HG02588 (cell line): ENCODE results near the gene HOXB1.

Experiments used
- ATAC-seq: cut with Tn5 transposase; IDR thresholded peaks from one replicate; pipeline ENCODE4 v1.9.1; 2021; ENCODE audit warnings: mild to moderate bottlenecking, moderate library complexity; ENCODE audit not compliant: unreplicated experiment

Gene HOXB1

DNA sequence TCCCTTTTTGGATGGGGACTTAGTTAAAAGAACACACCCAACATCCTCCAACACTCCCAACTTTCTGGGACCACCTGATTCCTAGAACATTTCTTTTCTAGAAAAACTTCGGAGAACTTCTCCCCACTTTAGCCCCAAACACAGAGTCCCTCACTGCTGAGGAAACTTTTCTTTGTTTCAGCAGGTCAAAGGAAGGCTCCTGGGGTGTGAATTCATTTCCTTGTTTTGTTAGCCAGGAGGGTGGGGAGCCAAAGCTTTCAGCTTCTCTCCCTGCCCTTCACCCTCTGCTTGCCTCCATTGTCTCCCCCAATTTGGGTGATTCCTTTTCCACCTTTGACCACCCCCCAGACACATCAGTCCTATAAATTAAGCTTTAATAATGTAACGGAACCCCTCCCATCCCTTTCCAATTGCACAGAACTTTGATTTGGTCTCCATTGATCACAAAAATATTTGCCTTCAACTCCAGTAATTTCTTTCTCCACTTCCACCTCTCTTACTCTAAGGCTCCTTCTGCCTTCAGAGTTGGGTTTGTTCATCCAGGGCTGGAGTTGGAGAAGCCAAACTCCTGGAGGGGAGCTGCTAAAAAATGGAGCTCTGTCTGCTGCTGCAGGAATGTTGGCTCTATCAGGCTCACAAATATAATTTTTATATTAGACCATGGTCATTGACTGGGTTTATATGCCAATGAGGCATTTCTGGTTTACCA, 37.0 kb upstream of the HOXB1 start:
- ATAC-seq = no peak

DNA sequence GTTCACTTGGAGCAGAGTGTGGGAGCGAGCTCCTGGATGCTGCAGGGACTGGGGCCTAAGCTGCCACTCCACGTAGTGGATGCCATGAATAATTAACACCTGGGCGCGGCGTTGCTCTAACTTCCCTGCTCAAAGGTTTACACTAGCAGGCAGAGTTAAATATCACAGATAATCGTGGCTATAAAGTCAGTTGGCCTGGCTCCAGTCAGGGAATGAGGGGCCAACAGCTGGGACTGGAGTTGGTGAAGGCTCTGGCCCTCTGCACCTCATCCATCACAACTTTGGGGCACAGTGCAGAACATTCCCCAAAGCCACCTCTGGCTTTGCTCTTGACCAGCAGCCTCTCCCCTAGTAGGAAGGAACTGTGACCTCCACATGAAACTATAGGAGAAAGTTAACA, 36.4 kb upstream of the HOXB1 start:
- ATAC-seq = no peak

DNA sequence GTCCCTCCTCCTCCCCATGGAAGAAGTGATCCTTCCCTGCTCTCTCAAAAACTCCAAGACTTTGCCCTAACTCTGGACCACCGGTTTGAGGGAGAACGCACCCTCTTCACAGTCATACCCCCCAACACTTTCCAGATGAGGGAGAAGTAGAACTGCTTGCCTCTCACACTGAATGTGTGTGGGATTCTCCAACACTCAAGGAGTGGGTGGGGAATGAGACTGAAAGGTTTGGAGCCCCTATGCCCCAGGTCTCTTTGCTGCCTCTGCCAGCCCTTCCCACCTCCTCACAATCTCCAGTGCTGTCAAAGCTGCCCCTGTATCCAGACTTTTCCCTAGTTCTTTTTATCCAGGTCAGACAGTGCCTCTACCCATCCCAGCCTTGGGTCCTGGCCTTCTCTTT, 35.9 kb upstream of the HOXB1 start:
- ATAC-seq = no peak

DNA sequence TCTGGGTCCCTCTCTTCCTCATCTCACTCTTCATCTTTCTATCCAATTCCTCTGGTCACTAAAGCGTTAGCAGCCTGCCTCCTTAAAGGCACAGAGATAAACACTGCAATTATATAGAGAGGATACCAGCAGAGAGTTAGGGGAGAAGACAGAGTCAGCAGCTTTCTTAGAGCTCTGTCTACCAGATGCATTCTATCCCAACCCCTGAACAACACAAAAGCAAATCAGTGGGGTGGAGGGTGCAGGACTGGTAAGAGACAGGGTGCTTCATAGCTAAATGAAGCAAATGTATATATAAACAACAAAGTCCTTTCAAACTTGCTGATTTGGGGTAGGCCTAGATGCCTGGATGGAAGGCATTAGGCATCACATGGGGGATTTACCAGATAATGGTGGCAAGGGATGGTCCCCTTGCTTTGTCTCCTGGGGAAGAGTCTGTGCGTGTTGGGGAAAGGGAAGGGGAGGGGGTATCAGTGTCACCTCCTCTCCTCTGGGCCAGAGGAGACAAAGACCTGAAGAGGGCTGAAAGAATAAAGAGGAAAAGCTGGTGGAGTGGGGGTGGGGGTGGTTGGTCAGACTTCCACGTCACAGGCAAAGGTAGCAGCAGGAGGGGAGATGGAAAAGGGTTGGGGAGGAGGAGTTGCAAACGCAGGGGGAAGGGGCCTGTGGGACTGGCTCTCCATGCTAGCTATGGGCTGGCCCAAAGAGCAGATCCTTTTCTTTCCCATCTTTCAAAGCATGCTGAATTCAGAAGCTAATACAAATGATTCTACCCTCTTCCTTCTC, 35.3 kb upstream of the HOXB1 start:
- ATAC-seq = no peak

DNA sequence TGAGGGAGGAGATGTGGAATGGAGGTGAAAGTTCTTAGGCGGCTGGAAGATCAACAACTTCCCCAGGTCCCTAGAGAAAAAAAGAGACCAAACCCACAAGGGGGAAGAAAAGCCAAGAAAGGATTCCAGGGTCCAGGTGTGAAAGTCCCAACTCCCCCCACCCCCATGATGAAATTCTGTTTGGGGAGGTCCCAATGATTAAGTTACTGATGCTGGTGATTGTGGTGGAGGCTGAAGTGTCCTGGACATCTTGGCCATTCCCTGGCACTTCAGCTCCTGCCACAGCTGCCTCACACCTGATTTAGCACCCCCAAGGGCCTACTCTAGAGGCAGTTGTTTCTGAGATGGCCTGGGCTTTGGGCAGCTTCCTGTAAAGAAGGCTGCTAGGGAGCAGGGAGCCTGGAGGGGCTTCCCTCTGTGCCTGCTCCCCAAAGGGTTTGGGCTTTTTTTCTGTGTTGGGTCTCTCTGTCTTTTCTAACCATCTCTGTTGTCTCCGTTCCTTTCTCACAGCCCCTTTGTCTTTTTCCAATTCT, 34.3 kb upstream of the HOXB1 start:
- ATAC-seq = no peak

DNA sequence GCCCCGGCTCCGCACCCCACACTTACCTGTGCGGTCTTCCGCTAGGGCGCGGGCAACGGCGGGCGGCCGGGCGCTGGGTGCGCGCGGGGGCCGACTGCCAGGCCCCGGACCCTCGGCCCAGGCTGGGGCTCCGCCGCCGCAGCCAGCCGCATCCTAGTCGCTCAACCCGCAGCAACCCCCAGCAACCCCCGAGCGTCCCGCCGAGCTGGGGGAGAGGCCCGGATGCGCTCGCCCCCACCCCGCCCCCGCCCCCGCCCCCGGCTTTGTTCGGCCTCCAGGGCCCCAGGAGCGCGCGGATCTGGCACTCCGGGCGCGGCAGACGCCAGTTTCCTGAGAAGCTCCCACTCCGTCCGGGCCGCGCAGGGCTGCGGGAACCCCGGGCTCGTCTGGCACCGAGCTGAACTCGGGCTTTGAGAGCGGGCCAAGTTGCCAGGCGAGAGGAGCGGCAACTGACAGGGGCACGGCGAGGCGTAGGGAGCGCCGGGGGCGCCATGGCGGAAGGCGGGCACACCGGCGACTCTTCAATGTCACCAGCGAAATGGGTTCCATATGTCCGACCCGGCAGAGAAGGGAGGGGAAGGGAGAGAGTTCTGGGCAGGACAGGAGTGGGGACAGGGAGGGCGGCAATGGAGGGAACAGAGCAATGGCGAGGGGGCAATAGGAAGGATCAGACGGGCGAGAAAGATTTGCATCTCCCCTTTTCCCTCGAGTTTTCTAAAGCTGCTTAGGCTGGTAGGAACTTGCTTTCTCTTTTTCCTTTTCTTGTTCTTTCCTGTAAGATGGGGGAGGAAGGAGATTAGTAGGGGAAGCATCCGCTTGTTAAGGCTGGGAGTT, 33.6 kb upstream of the HOXB1 start:
- ATAC-seq = no peak

DNA sequence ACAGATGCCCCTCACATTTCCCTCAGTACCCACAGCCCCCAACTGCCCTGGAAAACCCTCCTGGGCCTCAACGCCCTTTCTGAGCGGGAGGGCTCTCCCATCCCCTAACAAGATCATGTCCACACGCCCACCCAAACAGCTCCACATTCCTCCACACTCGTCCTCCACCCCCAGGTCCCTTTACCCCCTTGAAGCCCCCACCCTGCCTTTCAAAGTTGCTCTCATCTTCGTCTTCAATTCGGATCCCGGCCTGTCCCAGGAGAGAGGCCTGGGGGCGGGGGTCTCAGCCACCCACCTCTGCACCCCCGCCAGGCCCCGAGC, 33.0 kb upstream of the HOXB1 start:
- no peak for ATAC-seq

DNA sequence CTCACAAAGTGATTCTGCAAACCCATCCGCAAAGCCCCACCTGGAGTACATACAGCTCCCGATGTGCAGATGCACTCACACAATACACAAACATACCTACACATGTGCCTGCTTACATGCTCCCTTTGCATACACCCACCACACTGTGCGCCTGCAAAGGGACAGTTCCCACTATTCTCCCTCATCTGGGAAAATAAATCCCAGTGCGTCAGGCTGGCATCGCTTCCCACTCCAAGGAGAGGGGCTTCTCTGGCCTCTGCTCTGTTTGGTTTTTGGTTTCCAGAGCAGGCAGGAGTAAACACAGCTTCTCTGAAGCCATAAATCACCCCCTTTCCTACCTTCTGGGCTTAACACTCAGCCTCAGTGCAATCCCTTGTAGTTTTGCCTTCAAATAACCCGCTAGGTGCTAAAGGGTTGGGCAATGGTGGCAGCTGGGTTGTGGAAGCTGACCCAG, 32.6 kb upstream of the HOXB1 start:
- no peak for ATAC-seq

DNA sequence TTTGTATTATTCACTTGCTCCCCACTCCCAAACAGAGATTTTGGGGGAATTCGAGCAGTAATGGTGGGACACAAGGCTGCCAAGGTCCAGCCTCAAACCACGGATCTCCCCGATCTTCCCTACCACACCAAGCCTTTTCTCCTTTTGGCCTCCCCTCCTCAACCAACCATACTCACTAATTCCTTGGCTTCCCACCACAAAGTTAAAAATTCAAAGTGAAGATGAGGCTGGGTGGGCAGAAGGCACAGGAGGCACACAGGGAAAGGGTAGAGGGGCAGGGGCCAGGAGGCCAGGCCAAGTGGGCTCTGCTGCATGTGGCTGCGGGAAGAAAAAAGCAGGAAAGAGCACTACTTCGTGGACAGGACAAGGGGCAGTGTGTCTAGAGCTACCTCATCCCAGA, 32.1 kb upstream of the HOXB1 start:
- ATAC-seq = no peak

DNA sequence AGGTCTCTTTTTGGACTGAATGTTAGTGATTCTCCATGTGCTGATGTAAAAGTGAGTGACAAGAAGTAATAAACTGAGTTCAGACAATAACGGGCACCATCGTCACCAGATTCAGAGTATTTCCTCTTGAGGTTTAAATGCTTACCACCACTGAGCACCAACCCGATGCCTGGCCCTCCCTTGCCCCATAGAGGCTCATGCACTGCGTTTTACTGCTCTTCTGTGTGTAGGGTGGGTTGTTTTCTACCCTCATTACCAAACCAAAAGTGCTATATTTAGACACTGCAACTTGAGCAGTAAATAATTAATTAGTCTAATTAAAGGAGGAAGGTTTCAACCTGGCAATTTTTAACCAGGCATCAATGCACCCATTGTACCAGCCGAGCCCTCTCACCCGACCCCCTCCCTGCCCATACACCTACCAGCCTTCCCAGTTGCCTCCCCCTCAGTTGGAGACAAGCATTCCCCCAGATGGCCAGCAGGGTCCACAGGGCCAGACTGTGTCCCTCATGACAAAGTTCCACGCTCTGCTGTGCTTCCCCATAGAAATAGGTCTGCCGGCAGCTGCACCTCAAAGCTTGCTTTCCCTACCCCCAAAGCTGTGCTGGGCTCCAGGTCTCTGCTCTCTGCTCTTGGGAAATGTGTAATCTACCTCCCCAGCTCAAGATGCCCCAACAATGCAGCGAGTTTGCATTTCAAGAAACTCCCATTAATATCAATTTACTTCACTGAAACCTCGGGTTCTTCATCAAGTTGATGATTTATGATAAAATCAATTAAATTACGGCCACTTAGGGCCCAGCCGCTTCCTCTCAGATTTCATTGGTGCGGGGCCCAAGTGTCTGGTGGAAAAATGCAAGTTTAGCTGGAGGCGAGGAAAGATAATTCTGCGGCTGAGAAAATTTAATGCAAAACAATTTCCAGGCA, 31.3 kb upstream of the HOXB1 start:
- no peak for ATAC-seq

DNA sequence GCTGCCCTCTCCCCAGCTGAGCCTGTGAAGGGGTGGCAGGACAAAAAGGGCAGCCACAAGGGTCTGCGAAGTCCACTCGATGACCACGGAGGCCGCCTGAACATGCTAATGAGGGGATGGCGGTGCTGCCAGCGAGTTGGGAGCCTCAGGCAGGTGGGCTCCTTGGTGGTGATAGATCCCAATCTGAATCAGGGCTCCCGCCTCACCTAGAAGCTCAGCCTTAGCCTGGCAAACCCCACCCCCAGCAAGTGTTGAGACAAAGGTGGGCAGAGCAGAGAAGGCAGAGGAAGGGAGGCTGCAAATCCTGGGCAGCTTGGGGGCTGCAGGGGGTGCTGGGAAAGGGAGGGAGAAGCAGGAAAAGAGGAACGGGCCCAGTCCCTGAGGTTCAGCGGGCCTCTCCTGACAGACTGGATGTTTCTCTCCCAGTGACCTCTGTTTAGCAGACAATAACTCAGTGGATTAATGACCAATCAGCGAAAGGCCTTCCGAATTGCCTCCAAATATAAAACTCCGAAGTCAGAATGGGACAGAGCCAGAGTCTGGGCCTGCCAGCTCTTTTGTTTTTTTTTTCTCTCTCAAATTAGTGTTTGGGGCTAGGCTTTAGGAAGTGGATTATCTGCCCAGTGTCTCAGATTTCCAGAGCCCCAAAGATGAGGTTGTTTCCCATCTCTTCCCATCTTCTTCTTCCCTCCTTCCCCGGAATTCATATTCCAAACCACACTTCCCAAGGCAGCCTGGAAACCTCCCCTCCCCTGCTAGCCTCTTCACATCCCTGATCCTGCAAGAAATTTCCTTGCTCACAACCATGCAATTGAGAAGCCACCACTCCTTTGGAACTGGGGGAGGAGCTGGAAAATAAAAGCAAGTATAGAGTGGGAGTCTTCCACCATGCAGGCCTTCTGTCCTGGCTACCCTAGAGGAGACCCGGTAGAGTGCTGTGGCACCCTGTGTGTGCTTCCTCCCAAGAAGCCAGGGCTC, 29.3 kb upstream of the HOXB1 start:
- ATAC-seq = no peak

DNA sequence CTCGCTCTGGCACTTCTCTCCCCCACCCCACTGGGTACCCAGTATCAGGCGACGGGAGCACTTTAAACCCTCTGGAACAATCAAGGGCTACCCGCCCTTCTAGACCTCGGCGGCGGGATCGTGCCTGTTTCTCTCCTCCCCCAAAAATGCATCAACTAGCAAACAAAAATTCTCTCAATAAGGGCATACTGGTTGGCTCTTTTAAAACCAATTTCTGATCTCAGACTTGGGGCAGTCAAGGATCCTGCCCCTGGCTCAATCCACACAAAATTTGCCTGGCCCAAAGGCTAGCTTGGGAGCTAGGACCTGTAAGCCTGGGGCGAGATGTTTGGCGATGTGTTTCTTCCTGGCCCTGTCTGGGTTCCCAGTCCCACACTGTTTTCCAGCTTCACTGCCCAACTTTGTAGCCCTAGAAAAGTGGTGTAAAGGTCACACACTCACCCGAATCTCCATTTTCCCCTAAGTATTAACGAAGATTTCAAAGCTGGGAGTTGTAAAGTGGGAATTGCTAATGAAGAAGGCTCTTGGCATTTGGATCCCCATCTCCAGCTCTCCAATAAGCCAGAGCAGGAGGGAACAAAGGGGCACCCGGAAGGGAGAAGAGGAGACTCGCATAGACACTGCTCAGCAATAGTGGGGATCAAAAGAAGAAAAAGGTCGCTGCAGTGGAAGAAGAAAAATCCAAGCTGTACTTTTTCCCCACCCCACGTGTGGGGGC, 28.5 kb upstream of the HOXB1 start:
- ATAC-seq = no peak

DNA sequence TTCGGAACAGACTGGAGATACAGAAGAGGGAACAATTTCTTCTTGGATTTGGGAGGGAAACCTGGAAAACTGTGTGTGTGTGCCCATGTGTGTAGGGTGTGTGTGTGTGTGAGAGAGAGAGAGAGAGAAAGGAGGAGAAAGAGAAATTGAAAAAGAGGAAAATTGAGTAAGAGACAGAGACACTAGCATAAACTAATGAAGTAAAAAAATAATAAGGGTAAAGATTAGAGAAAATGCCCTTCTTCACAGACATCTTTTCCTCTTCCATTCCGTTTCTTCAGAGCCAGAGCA, 28.0 kb upstream of the HOXB1 start:
- ATAC-seq = no peak

DNA sequence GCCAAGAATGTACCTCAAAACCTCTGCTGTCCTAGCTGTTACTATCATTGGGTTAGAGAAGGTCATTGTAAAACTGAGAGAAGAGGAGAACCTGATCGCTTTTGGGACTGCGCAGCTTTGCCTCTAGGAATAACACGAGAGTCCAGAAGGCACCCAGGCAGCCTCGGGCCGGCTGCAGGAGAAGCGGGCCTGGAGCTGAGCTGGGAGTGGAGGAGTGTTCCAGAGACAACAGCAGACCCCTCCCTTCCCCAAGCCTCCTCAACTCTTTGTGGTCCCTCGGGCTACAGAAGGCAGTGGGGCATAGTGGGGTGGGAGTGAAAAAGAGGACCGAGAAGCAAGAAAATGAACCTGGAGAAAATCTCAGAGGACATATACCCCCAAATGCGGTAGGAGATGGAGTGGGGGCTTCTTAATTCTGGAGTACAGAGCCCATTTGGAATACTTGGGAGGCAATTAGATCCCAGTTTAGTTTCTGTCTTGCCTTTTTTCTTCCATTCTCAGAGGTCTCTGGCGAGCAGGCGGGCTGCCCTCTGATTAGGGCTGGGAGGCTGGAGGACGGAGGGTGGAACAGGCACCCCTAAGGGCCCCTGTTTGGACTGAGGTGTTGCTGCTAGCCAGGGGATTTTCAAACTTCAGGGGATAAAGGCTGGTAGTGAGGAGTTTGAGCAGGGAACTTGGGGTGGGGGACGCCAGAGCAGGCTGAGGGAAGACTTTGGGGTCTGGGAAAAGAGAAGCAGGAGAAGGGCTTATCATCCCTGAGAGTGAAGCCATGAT, 27.4 kb upstream of the HOXB1 start:
- no peak for ATAC-seq

DNA sequence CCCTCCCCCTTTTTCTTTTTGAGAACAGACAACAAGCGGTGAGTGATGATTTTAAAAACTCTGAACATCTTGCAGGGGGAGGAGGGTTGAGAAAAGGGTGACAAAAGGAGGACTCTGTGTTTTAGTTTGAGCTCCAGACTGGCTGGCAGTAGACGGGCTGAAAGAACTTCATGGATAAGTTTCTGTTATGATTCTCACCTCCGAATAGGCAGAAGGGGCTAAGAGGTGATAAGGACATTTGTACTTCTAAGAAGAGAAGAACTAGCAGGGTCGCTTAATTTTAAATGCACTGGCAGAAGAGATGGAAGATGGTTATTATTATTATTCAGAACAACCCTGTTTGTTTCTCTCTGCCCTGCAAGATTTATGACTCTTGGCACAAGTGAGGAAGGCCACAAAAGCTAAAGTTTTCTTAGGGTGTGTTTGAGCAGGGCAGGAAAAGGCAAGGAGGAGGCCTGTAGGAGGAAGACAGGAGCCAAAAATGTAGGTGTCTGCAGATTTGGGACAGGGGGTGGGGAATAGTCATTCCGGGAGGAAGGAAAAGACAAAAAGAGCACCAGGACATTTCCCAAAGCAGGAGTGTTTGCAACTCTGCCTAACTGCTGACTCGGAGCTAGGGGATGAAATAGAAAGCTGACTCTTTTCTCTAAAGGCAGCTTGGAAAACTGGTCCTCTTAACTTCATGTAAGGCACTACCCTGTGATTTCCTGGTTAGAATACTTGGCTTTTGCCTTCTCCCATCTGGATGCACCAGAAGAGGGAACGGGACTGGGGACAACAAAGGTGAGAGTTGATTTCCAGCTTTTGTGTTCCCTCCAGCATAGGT, 26.0 kb upstream of the HOXB1 start:
- no peak for ATAC-seq

DNA sequence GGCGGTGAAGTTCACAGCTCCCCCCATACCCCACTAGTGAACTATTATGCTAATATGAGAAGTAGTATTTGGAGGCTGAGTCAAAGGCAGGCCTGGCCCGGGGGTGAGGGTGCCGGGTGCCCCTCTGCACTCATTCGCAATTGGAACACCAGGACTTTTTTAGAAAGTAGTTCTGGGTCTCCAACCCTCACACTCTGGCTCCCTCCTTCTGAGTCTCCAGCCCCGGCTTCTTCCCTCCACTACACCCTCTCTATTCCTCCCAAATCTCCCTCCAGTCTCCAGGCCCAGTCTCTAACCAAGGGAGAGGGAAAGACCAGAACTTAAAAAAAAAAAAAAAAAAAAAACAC, 25.4 kb upstream of the HOXB1 start:
- ATAC-seq = no peak
